Mesenteric fat pad (tissue), 1 donor: Measurements from ENCODE around the gene TEX261. TPM values are rescaled to one million over a fixed set of nuclear protein-coding genes. Genes with fewer than 3 reads are reported as not detected.

ENCODE experiments used
- DNase-seq: peaks from one replicate; pipeline ENCODE4 v3.0.0-alpha.2; 2020; ENCODE audit warnings: low spot score
- total RNA-seq: library from RNA; stranded (reverse); fragmentation: NEBNext Ultra II Directional; extraction: Animal tissue kit (Norgen Biotek cat#: 25700); gene quantifications from one replicate; pipeline ENCODE4 v1.2.1, GENCODE V29; 2021
- donor health status: DM: yes; HTN: yes; CAD: no.

TEX261 gene
- total RNA-seq, 1 donor from 2014 or later: 86.8 TPM

- peak; percentile 81 for DNase-seq
Measured at GRCh38 chr2:70959851-70960832, 34.5 kb downstream of the TEX261 start.

GRCh38 chr2:70959271-70959761 is 35.4 kb downstream of the TEX261 start:
- DNase-seq: peak; percentile 47

GRCh38 chr2:70958759-70959158 is 35.9 kb downstream of the TEX261 start:
- peak; percentile 39 for DNase-seq

DNA sequence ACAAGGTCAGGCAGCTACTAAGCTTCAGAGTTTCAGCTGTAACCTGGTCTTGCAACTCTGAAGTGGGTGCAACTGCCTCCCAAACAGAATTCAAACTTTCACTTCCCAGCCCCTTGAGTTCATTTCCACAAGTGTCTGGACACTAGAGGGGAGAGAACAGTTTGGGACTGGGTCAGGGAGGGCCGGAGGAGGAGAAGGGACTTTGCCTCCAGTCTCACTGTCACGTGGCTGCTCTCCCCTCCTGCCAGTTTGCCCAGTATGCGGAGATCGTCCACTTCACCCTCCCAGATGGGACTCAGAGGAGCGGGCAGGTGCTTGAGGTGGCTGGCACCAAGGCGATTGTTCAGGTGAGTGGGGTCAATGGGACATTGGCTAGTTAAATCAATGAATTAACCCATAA is 36.9 kb downstream of the TEX261 start:
- no peak for DNase-seq

DNA sequence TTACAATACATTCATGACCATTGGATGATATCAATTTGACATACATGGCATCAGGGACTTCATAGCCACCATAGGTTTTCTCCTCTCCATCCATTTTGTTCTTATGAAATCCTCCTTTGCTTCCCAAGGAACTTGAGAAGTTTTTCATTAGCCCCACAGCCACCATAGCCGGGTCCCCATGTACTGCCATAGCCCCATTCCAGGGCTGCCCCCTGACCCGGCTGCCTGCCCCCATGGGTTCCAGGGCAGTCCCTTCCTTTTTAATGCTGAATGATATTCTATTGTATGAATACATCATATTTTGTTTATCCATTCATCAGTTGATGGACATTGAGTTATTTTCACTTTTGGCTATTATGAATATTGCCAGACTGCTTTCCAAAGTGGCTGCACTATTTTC is 38.5 kb downstream of the TEX261 start:
- peak; percentile 67 for DNase-seq

DNA sequence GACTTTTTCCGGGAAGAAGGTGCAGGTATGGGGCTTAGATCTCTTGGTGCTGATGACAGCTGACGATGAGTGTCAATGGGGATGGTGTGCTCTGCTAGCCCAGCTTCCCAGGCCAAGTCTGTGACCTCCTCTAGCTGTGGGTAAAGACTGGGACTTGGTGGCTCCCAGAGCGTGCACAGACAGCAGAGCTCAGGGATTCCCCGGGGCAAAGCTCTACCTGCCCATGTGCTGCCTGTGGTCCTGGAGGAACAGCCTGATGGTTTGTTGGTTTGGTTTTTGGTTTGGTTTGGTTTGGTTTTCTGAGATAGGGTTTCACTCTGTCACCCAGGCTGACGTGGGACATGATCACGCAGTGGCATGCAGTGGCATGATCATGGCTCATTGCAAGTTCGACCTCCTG is 39.8 kb downstream of the TEX261 start:
- peak; percentile 51 for DNase-seq

DNA sequence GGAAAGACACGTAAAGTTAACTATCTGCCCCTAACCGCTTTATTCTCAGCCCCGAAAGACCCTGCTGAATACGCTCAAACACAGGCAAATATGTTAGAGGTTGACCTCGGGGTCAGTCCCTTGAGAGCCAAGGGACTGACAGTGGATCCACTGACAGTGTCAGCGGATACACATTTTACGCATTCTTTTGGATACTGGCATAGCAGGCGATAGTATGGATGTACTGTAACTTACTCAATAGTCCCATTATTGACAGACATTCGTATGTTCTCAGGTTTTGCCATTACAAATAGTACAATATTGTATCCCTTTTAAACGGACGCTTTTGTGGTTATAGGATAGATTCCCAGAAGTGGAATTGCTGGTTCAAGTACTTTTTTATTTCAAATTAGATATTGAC is 45.6 kb downstream of the TEX261 start:
- no peak for DNase-seq

DNA sequence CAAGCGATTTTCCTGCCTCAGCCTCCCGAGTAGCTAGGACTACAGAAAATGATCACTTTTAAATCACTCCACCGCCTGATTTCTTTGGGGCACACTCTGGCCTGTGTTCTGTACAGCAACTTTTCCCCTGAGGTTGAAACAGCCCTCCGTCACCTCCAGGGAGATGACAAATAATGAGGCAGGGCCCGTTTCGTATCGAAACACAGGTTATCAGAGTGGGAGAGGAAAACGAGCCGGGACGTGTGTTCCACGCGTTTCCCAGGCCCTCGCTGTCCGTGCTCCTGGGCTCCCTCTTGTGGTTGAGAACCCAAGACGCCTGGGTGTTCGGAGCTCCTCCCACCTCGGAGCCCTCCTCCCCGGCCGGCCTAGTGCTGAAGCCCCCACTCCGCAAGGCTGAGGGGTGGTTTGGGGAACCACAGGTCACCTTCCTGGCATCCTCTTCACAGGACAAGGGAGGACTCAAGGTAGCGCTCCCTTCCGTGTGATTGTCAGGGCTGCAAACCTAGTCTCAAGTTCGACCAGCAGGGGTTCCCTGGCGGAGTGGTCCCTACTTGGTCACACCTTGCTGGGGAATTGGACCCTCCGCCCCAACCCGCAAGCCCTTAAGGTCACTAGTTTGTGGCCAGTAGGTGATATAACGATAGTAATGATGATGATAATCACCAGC is 46.2 kb downstream of the TEX261 start:
- peak; percentile 91 for DNase-seq

DNA sequence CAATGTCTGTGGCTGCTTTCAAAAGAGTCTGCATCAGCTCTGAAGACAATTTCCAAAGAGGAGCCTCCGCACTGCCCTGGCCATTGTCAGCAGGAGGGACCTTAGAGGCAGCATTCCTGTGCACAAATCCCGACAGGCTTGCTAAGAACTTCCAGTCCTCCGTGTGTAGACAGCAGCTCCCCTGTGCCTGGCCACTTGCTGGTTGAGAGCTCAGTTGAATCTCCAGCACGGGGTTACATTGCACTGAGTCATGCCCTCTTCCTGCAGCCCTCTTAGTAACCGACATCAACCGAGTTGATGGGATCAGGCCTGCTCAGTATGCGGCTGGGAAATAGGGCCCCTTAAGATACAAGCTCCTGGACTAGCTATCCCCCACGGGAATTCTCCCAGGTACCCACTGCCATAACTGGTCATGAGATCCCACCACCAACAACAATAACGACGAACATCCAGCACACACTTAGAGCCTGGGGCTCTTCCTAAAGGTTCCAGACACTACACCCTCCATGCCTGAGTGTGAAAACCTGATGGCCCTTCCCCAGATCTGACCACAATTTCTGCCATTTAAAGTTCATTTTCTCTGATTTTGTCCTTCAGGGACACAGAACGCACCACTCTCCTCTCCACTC is 47.0 kb downstream of the TEX261 start:
- DNase-seq: peak; percentile 82

GRCh38 chr2:70946832-70947442 is 47.7 kb downstream of the TEX261 start:
- DNase-seq: no peak

DNA sequence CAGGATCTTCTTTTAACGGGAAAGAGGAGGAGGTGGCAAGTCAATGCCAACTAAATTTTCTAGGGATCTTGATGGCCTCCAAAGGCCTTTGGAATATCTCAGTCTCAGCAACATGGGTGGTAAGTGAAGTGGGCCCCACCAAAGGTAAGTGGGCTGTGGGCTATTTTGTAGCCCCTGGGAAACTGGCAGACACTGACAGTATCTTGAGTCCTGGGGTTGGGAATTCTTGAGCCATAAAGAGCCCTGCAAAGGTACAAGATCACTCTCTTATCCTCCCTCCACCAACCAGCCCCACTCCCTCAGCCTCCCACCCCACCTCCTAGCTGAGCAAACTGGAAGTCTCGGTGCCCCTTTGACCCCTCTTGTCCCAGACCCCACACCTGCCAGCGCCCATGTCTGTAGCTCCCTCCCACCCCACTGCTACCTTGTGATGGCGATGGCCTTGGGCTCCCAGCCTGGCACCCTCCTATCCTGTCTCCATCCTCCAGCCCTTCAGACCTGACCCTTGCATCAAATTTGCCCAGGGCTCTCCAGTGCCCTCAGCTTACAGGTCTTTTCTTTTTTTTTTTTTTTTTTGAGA is 50.5 kb downstream of the TEX261 start:
- peak; percentile 37 for DNase-seq

DNA sequence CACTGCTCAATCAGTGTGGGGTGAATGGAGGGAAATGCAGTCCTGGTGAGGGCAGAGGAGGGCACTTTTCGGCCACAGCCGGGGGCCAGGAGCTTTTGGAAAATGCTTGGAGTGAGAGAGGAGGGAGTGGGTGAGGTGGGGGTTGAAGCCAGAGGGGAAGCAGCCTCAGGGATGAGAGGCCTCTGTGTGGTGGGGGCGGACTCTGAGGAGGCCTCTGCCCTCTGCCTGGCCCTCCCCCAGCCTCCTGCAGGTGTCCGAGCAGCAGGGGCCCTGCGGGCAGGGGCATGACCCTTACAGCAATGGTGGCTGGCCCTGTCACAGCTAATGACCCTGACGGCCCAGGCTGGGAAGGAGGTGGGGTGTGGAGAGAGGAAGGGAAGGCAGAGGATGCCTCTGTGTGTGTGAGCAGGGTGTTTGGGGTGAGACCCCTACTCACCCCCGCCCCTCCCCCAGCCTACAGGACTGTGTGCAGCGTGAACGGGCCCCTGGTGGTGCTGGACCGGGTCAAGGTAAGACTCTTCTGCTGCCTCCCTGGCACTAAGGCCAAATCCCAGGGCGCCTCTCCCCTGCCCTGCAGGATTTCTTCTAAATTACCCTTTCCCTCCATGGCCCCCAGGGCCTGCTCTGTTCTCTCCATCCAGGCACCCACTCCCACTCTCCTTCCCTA is 51.3 kb downstream of the TEX261 start:
- peak; percentile 87 for DNase-seq

GRCh38 chr2:70942396-70943204 is 52.1 kb downstream of the TEX261 start:
- DNase-seq: peak; percentile 37

DNA sequence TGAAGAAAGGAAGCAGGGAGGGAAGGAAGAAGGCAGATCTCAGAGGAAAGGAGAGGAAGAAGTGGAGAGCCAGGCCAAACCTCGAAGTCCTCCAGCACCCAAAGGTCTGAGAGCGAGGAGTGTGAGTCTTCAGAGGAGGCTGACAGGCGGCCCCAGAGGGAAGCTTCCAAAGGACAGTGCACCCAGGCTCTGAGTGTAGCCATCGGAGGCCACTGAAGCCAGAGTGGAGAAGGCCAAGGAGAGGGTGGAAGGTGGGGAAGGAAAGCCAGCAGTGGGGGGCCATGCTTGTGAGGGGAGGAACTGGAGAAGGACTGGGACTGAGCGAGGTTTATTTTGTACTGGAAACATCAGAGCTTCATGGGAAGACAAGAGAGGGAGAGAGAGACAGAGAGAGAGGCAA is 53.0 kb downstream of the TEX261 start:
- peak; percentile 79 for DNase-seq

GRCh38 chr2:70941186-70941585 is 53.5 kb downstream of the TEX261 start:
- peak; percentile 45 for DNase-seq

DNA sequence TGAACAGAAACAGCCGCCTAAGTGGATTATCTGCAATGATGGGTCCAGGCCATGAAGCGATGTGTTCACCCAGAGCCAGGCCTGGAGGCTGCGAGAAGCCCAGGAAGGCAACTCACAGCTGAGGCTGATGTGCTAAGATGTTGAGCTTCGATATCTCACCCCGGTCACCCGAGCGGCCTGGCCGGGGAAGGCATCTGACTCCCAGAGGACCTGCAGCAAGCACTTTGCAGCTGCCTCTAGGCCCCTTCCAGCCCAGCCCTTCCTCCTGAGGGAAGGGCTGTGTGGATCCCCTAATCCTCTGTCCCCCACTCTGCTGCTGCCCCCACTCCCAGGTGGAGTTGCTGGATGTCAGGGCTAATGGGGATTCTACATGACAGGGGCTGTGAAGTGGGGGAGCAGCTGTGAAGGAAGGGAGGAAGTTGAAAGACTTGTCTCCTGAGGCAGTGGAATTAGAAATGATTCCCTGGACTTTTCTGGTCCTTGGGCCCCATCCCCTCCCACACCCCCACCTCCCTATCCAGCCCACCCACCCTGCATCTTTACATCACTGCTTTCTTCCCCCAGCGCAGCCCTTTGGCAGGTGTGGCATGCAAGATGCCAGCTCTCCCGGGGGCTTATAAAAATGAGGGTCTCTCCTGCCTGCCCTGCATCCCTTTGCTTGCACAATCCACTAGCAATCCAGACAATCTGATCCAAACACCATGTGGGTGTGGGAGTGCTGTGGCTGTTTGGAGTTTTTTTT is 54.7 kb downstream of the TEX261 start:
- peak; percentile 75 for DNase-seq

GRCh38 chr2:70939001-70939838 is 55.5 kb downstream of the TEX261 start:
- DNase-seq: peak; percentile 84

DNA sequence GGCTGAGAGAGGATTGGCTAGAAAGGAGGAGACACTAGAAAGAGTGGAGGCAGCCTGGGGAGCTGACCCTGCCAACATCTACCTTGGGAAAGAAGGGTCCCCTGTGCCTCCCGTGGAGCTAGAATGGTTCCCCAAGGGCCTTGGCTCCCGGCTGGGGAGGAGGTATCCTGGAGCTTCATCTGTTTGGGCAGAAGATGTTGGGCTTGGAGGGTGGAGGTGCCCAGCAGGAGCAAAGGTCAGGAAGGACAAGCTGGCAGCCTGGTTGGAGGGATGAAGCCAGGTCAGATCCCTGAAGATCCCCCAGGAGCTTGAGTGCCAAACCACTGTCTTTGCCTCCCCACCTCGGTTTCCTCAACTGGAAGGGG is 56.1 kb downstream of the TEX261 start:
- peak; percentile 64 for DNase-seq
